ENCODE measurements around the gene HECW1.
"Not testable (repeated sequence)": the region's sequence is repeated elsewhere in the genome, so short reads cannot be mapped to it uniquely, and the experiment has no call there.

The HECW1 gene

GRCh38 chr7:43112459-43112940 is at the start of gene HECW1:
Gene HECW1, plus strand, starts transcription at chr7:43112647. Its CDS starts 131,259 bp downstream, at chr7:43243906.
- no peak for DNase-seq (ENCODE audit: low spot score)

DNA sequence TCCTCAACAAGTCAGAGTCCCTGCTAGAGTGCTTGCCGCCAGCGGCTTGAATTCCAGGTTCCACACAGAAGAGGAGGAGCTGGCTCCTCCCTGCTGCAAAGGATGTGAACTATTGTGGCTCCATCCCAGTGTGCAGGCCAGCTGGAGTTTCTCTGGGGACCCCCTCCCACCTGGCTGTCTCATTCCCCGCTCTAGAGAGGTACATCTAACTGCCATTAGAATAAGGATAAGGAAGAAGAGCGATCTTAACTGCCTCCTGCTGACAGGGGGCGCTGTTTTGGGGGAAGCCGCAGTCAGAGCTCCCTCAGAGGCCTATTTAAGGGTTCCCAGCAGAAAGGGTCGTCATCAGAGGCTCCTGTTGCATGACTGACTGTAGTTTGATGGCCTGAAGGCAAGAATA is 40.8 kb upstream of the HECW1 start:
- no peak for DNase-seq (ENCODE audit: low spot score)

DNA sequence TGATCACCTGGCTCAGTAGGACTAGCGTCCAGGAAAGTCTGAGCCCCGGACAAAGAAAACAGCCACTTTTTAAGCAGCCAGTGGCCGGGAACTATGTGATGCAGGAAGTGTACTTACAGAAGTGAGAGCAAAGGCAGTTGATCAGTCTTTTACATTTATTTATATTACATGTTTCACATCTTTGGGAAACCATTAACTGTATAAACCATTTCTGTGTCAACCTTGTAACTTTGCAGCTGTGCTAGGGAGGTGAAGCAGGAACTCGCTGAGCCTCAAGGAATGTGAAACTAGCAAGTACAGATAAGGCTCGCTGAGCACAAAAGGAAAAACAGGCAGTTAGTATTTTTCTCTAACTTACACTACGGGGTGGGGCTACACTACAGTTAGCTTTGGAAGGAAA is 39.9 kb upstream of the HECW1 start:
- no peak for DNase-seq (ENCODE audit: low spot score)

DNA sequence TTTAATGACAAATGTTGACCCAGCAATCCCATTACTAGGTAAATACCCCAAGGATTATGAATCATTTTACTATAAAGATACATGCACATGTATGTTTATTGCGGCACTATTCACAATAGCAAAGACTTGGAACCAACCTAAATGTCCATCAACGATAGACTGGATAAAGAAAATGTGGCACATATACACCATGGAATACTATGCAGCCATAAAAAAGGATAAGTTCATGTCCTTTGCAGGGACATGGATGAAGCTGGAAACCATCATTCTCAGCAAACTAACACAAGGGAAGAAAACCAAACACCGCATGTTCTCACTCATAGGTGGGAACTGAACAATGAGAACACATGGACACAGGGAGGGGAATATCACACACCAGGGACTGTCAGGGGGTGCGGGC is 38.6 kb upstream of the HECW1 start:
- not testable (repeated sequence) for DNase-seq (ENCODE audit: low spot score)

DNA sequence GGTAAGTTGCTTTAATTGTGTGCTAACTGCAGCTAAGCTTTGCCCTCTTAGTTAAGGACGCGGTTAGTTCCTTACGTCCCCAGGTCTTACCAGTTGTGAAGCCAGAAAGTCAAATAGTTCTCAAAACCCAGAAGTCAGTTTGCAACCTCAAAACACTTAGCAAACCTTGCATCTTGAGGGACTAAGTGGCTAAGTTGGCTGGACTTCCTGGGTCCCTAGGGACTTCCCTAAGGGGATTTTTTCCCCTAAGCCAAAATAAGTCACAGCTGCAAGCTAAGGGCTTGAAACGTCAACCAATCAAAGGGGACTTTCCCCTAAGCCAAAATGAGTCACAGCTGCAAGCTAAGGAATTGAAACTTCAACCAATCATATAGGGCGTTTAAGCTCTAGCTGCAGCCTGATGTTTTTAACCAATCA is 36.2 kb upstream of the HECW1 start:
- DNase-seq (ENCODE audit: low spot score), result no peak

DNA sequence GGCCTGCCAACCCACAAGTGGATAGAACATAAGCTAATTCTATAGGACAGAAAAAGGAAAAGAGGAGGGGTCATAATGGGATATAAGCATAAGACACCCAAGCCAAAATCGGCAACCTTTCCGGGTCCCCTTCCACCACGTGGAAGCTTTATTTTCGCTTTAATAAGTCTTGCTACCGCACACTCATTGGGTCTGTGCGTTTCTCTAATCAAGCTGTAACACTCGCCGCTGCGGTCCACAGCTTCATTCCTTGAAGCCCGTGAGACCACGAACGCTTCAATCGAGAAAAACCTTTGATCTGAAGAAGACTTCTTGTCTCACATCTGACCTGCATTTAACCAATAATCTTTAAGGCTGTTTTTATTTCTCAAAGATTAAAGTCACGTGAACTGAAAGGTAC is 35.8 kb upstream of the HECW1 start:
- DNase-seq (ENCODE audit: low spot score), result no peak

- DNase-seq (ENCODE audit: low spot score), result no peak
Observed at GRCh38 chr7:43077285-43077684, 35.2 kb upstream of the HECW1 start.

DNA sequence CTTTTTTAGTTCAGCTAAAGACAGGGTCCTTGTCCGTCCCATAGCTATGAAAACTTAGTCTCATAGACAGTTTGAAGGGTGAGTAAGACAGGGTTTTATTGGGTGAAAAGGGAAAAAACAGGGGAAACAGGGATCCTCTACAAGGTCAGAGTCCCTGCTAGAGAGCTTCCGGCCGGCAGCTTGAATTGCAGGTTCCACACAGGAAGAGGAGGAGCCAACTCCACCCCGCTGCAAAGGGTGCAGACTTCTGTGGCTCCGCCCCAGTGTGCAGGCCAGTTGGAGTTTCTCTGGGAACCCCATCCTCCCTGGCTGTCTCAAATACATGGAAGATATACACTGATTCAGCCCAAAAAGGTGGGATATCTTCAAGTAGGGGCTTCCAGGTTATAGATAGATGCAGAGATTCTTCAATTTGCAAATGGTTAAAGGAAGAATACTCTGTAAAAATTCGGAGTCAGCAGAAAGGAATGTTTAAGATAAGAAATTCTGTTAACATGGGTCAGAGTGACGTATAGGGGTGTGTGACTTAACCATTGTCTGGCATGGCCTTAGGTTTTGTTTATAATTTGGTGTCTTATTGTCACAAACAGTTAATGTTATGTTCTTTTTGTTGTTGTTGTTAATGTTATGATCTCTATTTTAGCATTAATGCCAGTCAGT is 34.6 kb upstream of the HECW1 start:
- DNase-seq (ENCODE audit: low spot score), result no peak

DNA sequence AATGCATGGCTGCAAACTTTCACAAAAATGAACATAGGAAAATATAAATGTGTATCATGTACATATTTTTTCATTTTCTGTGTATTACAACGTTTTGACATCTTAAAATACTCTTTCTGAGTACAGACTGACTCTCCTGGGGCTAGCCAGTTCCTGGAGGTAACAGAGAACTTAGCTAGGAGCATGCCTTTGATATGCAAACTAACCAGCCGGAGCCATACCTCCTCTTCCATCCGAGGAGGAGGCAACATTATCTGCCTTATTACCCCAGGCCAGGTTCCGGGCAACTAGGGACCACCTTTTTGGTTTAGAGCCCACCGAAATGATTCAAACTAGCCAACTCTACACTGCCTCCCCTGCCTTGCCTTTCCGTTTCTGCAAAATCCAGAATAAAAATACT is 33.7 kb upstream of the HECW1 start:
- no peak for DNase-seq (ENCODE audit: low spot score)

GRCh38 chr7:43081603-43082002 is 30.8 kb upstream of the HECW1 start:
- DNase-seq (ENCODE audit: low spot score), result no peak

DNA sequence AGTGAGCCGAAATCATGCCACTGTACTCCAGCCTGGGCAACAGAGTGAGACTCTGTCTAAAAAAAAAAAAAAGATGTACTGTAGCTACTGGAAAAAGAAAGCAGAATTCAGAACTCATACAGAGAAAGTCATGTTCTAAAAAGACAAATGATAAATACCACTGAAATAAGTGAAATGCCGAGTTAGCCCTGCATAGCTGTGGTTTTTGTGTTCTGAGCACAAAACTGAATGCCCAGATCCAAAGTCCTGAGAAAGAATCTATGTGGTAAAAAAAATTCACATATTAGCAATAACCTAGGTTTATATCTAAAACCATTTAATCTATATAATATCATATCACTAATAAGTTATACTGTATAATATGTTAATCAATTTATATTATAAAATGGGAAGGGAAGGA is 29.3 kb upstream of the HECW1 start:
- no peak for DNase-seq (ENCODE audit: low spot score)

- no peak for DNase-seq (ENCODE audit: low spot score)
Observed at GRCh38 chr7:43085017-43085416, 27.4 kb upstream of the HECW1 start.

DNA sequence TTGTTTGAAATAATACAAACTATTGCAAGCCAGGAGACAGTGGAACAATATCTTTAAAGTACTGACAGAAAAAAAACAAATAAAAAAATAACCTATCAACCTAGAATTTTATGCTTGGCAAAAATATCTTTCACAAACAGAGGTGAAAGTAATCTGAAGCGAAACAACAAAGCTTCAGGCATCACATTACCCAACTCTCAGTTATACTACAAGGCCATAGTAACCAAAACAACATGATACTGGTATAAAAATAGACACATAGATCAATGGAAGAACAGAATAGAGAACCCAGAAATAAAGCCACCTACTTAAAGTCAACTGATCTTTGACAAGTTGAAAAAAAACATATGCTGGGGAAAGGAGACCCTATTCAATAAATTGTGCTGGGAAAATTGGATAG is 26.5 kb upstream of the HECW1 start:
- no peak for DNase-seq (ENCODE audit: low spot score)

DNA sequence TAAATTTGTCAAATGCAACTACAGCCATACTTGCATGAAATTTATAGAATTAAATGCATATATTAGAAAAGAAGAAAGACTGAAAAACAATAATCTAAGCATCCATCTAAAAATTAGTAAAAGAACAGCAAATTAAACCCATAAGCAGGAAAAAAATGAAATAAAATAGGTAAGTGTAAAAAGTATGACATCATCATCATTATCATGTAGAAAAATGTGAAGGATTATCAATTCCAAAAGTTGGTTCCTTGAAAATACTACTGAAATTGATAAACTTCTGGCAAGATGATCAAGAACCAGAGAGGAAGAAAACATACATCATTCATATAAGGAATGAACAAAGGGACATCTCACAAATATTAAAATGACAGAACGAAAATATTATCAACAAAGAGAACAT is 19.6 kb upstream of the HECW1 start:
- no peak for DNase-seq (ENCODE audit: low spot score)

DNA sequence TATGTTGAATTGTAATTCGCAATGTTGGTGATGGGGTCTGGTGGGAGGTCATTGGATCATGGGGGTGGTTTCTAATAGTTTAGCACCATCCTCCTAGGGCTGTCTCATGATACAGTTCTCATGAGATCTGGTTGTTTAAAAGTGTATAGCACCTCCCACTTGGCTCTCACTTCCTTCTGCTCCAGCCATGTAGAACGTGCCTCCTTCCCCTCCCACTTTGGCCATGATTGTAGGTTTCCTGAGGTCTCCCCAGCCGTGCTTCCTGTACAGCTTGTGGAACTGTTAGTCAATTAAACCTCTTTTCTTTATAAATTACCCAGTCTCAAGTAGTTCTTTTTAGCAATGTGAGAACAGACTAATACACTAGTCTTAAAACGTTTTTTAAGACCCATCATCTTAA is 15.6 kb upstream of the HECW1 start:
- no peak for DNase-seq (ENCODE audit: low spot score)

DNA sequence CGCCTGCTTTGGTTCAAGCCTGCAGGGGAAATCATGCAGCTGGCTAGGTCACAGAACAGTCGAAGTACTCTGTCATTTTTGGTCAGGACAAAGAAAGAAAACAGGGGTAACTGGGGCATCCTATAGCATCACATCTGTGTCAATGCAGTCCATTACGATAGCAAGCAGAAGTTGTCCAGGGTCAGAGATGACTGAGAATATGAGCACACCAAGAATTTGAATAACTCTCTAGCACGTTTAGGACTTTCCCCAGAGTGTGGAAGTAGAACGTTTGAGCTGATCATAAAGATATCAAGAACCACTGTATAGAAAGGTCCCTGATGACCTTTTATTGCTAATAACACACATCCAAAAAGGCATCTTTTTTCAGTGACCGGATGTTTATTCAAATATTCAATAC is 12.7 kb upstream of the HECW1 start:
- no peak for DNase-seq (ENCODE audit: low spot score)

DNA sequence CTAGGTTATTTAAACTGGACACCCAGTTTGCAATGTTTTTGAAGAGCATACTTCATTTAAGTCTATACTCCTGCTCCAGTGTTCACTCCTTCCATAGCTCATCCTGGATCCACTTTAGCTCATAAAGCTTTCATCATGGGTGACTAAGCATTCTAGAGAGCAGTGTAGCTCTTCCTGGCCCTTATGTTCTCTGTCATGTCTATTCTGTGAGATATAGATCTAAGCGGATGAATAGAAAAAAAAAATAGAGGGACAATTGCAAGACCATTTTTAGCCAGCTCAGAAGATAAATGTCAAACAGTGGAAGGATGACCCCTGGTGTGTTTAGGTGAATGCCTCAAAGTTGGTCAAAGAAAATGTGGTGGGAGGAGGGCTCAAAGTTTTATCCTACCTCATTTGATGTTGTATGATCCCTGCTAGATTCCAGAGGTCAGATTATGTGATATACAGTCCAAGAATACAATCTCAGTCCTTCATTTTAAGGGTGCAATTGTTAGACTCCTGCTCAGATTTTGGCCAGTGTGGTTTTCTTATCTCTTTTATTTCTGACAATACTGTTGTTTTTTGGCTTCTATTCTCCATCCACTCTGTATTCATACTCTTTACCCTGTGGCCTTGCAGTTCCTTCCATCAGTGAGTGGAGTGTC is 7.5 kb upstream of the HECW1 start:
- DNase-seq (ENCODE audit: low spot score), result no peak

GRCh38 chr7:43105521-43106120 is 6.8 kb upstream of the HECW1 start:
- no peak for DNase-seq (ENCODE audit: low spot score)

DNA sequence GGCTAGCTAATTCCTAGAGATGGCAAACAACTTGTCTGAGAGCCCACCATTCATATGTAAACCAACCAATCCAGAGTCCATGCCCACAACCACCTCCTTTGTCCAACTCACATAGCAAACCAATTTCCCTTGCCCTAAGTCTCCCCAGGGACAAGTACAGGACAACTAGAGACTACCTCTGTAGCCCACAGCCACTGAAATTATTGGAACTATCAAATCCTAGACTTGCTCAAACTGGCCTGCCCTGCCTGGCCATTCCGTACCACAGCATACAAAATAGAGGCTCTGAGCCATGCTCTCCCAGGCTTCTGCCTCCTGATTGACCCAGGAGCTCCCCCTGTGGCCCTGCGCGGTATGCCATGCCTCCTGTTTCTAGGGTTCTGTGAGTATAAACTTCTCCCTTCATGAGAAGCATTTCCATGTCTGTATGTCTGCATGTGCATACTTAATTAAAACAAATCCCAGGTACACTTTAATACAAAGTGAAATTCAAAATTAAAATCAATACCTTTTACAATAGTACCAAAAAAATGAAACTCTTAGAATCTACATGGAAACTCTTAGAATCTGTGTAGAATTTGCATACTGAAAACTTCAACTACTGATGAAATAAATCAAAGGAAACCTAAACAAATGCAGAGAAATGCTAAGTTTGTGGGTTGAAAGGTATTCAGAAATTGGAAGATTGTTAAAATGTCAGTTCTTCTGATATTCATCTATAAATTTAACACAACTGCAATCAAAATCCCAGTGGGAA is 4.0 kb upstream of the HECW1 start:
- DNase-seq (ENCODE audit: low spot score), result no peak

GRCh38 chr7:43110791-43111535 is 1.5 kb upstream of the HECW1 start:
- DNase-seq (ENCODE audit: low spot score), result no peak

- DNase-seq (ENCODE audit: low spot score), result no peak
Observed at GRCh38 chr7:43111630-43112458, 603 bp upstream of the HECW1 start.

All from CD4-positive, alpha-beta T cell treated with Interleukin-6 at 100 ng/mL for 8 hours (primary cell).